KBM-7 (cell line): ENCODE measurements around the gene GGCT.
A peak's percentile ranks its signal among the peaks of the same experiment; 100 is the strongest.
"Not testable (repeated sequence)": the region's sequence is repeated elsewhere in the genome, so short reads cannot be mapped to it uniquely, and the experiment has no call there.

ENCODE experiments used
- DNase-seq: peaks from one replicate; pipeline ENCODE4 v3.0.0-alpha.2; 2015
- in situ Hi-C: fragments of 300-500 bp; cut with MboI; formaldehyde crosslinking; loops from 2 replicates; pipeline ENCODE4 v1.14.3; 2020; ENCODE audit warnings: low sequenced_read_pairs, low pct_unique_long_range_greater_than_20kb, mixed read lengths

GGCT gene

DNA sequence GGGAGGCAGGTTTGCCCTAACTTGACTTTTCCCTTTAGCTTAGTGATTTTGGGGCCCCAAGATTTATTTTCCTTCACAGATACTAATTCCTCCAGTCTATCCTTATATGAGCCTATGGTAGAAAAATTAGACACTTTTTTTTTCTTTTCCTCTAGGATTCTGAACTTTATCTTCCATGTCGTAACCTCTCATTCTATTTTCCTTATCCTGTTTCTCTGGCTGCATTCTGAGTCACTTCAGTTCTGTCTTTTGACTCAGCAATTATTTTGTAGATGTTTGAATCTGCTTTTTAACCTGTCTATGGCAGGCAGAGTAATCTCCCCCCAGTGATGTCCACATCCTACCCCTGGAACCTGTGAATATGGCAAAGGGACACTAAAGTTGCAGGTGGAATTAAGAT lies 19.0 kb downstream of the GGCT start:
- in situ Hi-C loops, result no loop called here
- DNase-seq, result no peak

DNA sequence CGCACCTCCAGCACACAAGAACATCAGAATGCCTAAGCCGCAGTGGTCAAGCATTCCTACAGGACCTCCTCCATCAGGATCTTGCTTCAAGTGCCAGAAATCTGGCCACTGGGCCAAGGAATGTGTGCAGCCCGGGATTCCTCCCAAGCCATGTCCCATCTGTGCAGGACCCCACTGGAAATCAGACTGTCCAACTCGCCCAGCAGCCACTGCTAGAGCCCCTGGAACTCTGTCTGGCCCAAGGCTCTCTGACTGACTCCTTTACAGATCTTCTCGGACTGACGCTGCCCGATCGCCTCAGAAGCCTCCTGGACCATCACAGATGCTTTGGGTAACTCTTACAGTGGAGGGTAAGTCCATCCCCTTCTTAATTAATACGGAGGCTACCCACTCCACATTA lies 23.2 kb downstream of the GGCT start:
- DNase-seq, in situ Hi-C loops: not testable (repeated sequence)

DNA sequence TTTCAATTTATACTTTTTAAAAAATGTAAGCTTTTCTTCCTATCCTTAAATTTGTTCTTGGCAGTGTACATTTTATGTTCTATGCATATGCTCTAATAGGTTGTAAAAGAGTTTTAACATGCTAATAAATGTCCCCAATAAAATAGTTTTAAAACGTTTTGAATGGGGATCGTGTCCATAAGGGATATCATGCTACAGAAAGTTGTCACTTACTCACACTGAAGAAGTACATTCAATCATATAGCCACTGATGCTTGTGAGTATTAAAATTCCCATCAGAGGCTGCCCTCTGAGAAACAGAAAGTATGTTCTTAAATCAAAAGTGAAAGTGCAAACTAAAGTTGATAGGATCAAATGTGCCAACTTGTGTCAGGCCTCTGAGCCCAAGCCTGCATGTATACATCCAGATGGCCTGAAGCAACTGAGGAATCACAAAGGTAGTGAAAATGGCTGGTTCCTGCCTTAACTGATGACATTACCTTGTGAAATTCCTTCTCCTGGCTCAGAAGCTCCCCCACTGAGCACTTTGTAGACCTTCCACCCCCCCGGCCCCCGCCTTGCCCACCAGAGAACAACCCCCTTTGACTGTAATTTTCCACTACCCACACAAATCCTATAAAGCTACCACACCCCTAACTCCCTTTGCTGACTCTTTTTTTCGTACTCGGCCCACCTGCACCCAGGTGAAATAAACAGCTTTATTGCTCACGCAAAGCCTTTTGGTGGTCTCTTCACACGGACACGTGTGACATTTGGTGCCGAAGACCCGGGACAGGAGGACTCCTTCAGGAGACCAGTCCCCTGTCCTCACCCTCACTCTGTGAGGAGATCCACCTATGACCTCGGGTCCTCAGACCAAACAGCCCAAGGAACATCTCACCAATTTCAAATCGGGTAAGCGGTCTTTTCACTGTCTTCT lies 25.2 kb downstream of the GGCT start:
- no peak for DNase-seq
- in situ Hi-C loops, result no loop called here

DNA sequence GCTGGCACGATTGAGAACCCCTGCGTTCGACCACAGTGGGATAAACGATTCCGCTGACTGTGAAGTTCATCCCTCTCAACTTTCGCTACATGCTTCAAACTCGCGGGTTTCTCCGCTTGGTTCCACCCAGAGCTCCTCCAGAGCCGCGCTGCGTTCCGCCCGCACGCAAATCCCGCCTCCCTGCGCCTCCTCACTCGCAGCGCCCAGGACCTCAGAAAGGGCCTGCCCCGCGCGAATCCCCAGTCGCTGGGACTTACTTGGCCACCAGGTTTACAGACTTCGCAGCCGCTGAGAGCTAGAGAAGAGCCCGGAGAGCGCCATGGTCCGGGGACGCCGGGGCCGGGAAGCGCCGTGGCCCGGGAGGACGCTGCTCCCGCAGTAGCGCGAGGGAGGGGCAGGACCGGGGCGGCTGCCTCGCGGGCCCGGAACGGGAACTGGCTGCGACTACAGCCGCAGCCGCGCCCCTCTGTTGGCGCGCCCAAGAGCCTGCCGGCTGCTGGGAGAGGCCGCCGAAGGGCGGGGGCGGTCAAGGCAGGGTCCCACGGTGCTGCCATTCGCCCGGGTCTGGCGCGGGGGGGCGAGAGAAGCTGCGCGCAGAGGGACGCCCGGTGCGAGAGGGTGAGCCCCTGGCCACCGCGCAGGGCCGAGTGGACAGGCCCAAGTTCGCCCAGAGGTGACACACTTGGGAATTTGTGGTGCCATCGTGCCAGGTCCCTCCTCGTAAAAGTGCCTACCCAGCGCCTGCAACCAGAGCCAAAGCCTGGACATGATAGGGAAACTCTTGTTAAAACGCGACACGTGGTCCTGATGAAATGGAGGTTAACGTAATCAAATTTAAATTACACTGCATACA lies 26.1 kb downstream of the GGCT start, which contains the start of gene NOD1:
Gene NOD1 (minus strand): TSS at position 436 of the 853 bp plus-strand sequence. CDS start 21,863 bp downstream, outside the sequence.
- in situ Hi-C loops, result no loop called here
- peak; percentile 84 for DNase-seq

DNA sequence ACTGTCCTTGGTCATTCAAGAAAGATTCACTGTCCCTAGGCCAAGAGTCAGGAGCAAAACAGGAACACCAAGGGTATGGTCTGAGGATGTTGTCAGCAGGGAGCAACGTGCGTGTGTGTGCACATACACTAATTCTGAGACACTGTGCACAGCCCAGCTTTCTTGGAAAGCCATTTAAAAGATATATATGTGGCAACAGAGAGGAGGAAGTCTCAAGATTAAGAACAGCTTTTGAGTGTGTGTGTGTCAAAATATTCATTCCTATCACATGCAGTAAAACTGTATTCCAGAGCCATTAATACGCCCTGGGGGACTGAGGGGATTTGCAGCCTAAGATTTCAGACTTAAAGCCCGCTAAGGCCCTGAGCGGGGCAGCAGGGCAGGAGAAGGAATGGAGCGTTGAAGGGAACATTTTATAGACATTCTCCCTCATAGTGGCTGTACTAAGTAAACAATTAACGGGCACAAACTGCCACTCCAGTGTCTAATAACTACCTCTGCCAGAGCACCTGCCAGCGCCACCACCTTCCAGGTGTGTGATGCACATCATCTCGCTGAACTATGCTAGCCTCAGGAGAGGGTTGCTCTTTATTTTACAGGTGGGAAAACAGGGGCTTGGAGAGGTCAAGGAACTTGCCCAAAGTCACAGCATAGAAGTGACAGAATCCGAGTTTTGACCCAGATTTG lies 28.0 kb downstream of the GGCT start:
- peak; percentile 60 for DNase-seq
- in situ Hi-C loops, result no loop called here

DNA sequence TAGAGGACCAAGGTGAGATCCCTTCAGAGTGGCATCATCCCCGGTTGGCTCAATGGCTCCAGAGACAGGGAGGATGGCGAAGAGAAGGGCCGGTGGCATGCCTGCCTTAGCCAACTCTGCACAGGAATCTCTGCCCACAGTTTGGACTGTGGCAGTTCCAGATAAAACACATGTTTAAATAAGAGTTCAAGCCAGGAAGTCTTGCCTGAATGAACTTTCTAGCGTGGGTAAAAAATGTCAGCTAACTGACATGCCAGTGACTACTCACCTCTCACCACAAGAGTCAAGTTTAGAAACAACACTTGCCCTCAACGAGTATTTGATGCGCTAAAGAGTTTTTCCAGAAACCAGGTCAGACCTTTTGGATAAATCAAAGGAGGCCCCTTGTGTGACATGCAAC lies 29.0 kb downstream of the GGCT start:
- no peak for DNase-seq
- in situ Hi-C loops, result no loop called here

DNA sequence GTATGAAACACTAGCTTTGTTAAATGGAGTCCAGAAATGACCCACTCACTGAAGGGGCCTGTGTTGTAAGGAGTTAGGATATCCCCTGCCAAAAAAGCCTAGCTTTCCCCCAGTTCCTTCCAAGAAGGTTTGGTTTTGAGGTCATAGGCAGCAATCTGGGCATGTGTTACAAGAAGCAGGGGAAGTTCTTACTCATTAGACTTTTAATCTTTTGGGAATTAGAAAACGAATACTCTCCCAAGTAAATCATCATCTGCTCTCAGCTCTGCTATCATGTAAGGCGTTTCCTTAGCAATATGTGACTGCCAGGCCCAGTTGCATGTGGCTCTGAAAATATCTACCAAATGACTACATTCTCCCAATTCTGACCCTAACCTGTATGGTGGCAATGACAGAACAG lies 29.7 kb downstream of the GGCT start:
- in situ Hi-C loops, result no loop called here
- no peak for DNase-seq

DNA sequence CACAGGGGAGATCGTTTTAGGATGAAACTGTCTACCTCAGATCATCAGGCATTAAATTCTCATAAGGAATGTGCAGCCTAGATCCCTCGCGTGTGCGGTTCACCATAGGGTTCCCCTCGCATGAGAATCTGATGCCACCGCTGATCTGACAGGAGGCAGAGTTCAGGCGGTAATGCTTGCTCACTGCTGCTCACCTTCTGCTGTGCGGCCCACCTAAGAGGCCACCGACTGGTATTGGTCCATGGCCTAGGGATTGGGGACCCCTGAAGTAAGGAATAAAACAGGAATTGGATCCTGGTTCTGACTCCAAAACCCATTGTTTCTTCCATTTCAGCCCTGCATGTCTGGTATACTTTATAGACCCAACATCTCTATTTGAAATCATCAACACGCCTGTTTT lies 30.1 kb downstream of the GGCT start:
- no peak for DNase-seq
- in situ Hi-C loops, result no loop called here

DNA sequence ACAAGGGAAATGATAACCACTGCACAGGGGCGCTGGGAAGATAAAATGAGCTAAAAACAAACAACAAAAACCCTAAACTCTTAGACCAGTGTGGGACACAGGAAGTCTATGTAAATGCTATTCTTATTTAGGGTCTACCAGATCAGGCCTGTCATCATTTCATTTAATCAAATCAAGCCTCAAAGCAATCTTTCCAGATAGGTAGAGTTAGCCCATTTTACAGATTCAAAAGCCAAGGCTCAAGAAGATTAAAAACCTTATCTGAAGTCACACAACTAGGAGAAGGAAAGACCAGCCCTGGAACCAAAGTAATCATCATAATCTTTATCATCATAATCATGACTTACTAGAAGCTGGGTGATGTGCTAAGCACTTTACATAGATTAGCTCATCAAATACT lies 30.7 kb downstream of the GGCT start:
- in situ Hi-C loops, result no loop called here
- DNase-seq, result no peak

DNA sequence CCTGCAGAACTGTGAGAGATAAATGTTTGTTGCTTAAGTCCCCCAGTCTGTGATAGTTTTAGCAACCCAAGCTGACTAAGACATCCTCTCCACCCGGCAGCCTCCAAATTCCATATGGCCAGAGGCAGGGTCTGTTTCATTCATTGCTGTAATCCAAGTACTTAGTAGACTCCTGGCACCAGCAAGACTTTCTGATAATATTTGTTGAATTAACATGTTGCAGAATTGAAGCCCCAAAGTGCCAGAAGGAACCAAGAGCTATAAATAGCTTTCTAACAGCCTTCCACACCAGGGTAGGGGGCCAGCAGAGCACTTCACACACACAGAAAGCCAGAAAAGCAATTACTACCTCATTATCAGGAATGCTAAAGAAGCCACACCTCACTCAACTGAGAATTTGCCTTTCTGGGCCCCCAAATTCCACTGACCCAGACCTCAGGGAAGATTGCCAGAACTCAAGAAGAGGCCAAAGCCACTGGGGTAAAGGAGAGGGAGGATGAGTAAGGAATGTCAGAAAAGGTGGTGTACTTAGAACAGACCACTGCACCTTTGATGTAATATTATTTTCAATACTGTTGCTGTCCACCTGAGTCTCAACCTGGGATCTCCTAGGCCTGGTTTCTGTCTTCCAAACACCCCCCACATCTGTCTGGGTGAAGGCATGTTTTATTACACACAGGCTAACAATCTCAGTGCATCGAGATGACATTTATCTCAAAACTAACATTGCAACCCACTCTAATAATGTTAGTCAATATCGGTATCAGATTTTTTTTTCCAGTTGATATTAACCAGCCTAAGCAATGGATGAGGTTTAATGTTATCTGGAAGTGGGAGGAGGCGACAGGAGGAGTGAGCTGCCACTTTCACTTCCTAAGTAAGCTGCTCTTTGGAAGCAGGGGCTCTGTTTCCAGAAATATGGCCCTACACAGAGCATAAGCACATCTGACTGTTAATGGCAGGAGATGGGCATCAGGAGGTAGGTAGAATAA lies 31.5 kb downstream of the GGCT start:
- no peak for DNase-seq
- in situ Hi-C loops, result no loop called here

DNA sequence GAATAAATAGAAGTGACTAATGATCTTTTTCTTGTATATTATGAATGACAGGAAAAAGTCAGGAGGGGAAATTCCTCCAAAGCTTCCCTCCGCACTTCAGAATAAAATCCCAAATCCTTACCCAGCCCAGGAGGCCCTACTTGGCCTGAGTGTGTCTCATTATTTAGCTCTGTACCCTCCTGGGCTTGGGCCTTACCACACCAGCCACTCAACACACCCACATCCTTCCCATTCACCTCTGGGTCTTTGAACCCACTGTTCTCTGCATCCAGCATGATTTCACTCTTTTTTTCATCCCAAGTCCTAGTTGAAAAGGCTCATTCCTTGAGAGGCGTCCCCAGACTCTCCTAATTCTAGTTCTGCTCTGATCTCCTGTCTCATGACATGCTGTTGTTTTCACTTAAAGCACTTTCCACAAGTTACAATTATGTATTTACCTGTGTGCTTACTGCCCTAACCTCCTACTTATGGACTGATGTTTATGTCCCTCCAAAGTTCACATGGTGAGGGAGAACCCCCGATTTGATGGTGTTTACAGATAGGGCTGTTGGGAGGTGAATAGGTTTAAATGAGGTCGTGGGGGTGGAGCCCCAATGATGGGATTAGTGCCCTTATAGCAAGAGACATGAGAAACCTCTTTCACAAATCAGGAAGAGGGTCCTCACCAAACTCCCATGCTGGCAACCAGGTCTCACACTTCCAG lies 32.4 kb downstream of the GGCT start:
- in situ Hi-C loops, result no loop called here
- DNase-seq, result no peak

DNA sequence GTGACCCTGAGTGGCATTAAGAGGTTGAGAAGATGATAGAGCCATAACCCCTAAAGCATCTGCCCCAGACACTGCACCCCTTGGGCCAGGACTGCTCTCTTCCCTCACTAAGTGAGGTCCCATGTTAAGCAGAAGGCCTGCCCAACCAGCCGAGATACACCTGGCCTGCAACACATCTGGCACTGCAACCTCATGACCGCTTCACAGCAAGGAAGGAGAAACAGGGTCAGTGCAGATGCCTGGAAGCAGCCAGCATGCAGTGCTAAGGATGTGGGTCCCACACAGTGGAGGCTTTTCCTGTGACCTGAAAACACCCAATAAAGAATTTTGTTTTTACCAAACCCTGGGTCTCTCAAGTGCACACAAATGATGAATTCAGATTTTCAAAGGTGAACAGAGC lies 33.4 kb downstream of the GGCT start:
- DNase-seq, result no peak
- in situ Hi-C loops, result no loop called here

DNA sequence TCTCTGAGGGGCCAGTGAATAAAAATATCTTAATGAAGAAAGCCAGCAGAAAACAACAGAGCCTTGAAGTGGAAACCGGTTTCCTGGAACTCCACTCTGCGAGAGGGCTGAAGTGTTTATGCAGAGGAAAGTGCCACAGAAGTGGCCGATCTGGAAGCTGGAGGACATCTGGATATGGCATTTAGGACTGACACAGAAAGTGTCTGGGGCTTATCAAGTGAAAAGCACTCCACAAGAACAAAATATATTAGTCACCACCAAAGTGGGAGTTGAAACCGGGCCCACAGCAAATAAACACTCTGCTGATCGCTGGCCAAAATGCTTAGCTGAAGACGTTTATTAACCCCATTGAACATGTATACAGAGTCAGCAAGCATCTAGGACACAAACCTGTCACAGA lies 33.9 kb downstream of the GGCT start:
- no peak for DNase-seq
- in situ Hi-C loops, result no loop called here

DNA sequence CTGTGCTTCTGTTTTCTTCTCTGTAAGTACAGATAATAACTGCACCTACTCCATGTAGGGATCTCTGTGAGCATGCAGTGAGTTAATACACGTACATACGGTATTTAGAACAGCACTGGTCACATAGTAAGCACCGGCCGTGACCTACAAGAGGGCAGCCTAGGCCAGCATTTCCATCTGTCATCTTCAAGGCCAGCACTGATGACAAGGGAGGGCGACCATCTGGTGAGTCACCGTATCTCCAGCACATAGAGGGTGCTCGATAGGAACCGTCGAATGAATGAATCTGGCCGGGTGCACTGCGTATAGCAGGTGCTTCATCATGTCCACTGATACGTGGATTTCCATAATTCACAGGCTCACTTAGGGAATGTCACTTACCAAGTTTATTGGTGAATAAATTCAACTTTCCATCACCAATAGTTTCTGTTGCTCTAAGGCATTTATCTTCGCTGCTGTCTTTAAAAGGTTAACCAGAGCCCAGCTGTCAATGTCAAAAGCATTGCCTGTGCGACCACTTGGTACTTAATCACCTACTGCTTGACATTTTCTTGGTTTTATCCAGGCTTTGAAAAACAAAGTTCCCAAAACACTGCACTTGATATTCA lies 34.4 kb downstream of the GGCT start:
- DNase-seq, result no peak
- in situ Hi-C loops, result no loop called here

DNA sequence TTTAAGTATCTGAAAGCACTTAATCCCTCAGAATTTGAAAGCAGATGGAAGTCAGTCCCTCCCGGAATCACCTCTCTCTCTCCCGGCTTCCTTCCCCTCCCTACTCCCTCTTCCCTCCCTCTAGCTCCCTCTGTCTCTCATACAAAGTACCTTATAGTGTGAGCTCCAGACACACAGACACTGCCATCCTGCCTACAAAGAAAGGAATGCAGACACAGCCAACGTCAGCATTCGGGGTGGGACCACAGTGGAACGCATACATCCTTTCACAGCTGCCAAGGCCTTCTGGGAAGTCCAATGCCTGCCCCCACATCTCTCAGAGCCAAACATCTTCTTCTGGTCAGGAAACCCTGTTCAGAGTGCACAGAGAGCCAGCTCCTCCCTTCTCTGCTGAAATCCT lies 35.3 kb downstream of the GGCT start:
- in situ Hi-C loops, result no loop called here
- no peak for DNase-seq

DNA sequence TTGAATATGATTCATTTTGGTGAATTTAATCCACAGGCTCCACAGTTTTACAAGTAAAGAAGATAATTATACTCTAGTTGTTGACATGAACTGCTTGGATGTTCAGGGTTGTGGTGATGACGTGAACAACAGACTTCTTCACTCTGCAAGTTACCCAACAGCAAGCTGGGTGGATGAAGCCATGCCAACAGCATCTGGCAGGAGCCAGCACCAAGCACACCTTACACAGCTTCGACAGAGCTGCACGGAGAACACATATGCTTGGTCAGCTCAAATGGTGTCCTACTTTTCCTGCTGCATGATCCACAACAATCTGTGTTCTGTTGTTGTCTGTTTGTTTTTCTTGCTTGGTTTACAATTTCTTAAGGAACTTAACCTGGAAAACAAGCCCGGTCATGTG lies 35.8 kb downstream of the GGCT start:
- in situ Hi-C loops, result no loop called here

DNA sequence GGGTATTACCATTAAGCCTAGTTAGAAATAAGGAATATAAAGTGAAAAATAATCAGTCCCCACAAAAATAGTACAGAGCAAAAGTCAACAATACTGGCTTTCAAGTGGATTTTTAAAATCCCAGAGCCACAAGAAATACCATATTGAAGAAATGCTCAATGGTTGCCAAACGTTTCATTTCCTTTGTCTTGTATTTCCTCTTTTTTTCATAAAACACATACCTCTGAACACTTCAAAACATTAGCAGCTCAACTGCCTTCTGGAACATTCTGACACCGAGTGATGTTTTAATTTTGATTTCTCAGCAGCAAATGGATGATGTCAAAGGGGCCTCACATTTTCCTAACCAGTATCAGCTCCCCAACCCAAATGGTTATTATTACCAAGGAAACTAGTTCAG lies 36.6 kb downstream of the GGCT start:
- DNase-seq, result peak; percentile 59
- in situ Hi-C loops, result no loop called here

More for the DNA sequence above, 35.8 kb downstream of the GGCT start:
- DNase-seq, result no peak

DNA sequence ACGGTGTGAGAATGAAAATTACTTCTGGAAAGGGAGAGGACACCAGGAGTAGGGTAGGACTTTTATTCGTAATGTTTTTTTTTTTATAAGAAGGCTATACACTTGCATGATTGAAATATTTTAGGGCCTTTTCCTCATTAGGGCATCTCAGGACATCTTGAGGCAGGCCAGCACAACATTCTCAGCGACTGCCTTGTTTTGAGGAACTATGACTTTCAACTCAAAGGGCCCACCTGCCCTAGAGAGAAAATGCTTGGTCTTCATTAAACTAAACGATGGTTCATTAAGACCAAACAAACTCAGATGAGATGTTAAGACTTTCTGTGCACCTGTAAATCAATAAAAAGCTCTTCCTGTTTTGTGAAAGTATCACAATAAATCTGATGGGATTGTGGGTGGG lies 37.4 kb downstream of the GGCT start:
- no peak for DNase-seq
- in situ Hi-C loops, result no loop called here
